ENCODE data around the gene L1CAM. TPM values are rescaled to one million over a fixed set of nuclear protein-coding genes. Genes with fewer than 3 reads are reported as not detected.

Gene L1CAM
- total and polyA plus RNA-seq, 2 of the 8 experiments (the other 6 are each of a cell fraction or from before 2014, with no cell fraction given) = 11.0 to 43.0 TPM

DNA sequence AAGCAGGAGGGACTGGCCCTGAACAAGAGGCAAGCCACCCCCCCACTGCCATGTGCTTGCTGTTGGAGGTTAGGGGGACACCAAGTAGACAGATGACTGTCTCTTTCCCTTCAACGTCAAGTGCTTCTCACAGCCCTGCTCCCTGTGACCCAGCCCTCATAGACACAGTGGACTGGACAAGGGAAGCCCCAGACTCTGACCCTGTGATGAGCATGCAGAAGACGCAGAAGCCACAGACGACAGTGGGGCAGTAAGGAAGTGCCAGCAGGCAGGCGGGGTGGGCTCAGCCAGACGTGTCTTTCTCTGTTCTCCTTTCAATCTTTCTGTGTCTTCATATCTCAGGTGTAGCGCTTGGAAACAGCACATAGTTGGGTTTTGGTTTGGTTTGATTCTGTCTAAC is 2.4 kb upstream of the L1CAM start (continued):
- no peak for TF ChIP-seq HDAC2 (IDR thresholded peaks at IDR 0.05; ENCODE audit: borderline replicate concordance in 1 of 2, low read depth in 2 of 2, low read length in 2 of 2)
- no peak for TF ChIP-seq POU5F1 (IDR thresholded peaks at IDR 0.05; ENCODE audit: low read depth, low read length)
